Subcutaneous abdominal adipose tissue (tissue), 5 donors: ENCODE measurements around the gene RAD23A.
A peak's percentile ranks its signal among the peaks of the same experiment; 100 is the strongest.

Experiments
- H3K27ac ChIP-seq: one replicate; pipeline ENCODE4 v1.7.0; 2013; ENCODE audit warnings: low read depth, mild to moderate bottlenecking, inconsistent platforms, low read length, moderate library complexity
- H3K27me3 ChIP-seq, 5 donors: one replicate each; pipeline ENCODE4 v1.7.0; 2013; ENCODE audit warnings: low read length in 5 of 5, inconsistent platforms in 1 of 5; ENCODE audit not compliant: control insufficient read depth in 5 of 5, insufficient read depth in 4 of 5
- H3K36me3 ChIP-seq, 5 donors: one replicate each; pipeline ENCODE4 v1.7.0; 2013; ENCODE audit warnings: low read length in 5 of 5; ENCODE audit not compliant: control insufficient read depth in 5 of 5, insufficient read depth in 5 of 5
- H3K4me1 ChIP-seq, 5 donors: one replicate each; pipeline ENCODE4 v1.7.0; 2013; ENCODE audit warnings: low read length in 5 of 5, mild to moderate bottlenecking in 3 of 5, moderate library complexity in 1 of 5; ENCODE audit not compliant: control insufficient read depth in 5 of 5, insufficient read depth in 5 of 5
- H3K4me3 ChIP-seq, 5 donors: one replicate each; pipeline ENCODE4 v1.7.0; 2013; ENCODE audit warnings: low read length in 5 of 5, low read depth in 1 of 5
- H3K9ac ChIP-seq, 5 donors: one replicate each; pipeline ENCODE4 v1.7.0; 2013; ENCODE audit warnings: low read length in 5 of 5, mild to moderate bottlenecking in 4 of 5, moderate library complexity in 3 of 5
- H3K9me3 ChIP-seq, 5 donors: one replicate each; pipeline ENCODE4 v1.7.0; 2013; ENCODE audit warnings: low read length in 5 of 5; ENCODE audit not compliant: control insufficient read depth in 5 of 5
- donor health status: healthy.
- donor health status: healthy.
- donor health status: healthy.
- donor health status: healthy.
- donor health status: healthy.

RAD23A gene

GRCh38 chr19:12937093-12937926 is 8.4 kb upstream of the RAD23A start:
- H3K36me3 ChIP-seq: peaks cover 0 to 31% (median 24%) of the 10 kb centered on the region in 5 donors
- peak overlapping the region; percentile 86 for H3K27ac ChIP-seq
- H3K4me3 ChIP-seq: peak overlapping the region; percentile 64 to 99 (median 76)
- peaks cover 15 to 59% (median 49%) of the 10 kb centered on the region in 5 donors for H3K4me1 ChIP-seq
- no peaks in the 10 kb centered on the region for H3K9me3 ChIP-seq
- no peaks in the 10 kb centered on the region for H3K27me3 ChIP-seq
- H3K9ac ChIP-seq: peak overlapping the region in 4 of 5 donors; percentile 8 to 74 (median 57)

- Histone ChIP-seq H3K36me3 (peaks cover 0 to 37% (median 29%) of the 10 kb centered on the region in 5 donors), H3K27me3 (no peaks in the 10 kb centered on the region), H3K27ac (peak within 1 kb of the TSS; percentile 86), H3K4me1 (peaks cover 9 to 51% (median 41%) of the 10 kb centered on the region in 5 donors), H3K9me3 (no peaks in the 10 kb centered on the region), H3K9ac (peak within 1 kb of the TSS; percentile 81 to 98 (median 93)), H3K4me3 (peak within 1 kb of the TSS; percentile 76 to 99 (median 93))
Measured at GRCh38 chr19:12937927-12938778, 7.5 kb upstream of the RAD23A start, which contains the start of gene CALR. CALR (plus strand) TSS chr19:12938609; CDS start chr19:12938680, 71 bp downstream.

DNA sequence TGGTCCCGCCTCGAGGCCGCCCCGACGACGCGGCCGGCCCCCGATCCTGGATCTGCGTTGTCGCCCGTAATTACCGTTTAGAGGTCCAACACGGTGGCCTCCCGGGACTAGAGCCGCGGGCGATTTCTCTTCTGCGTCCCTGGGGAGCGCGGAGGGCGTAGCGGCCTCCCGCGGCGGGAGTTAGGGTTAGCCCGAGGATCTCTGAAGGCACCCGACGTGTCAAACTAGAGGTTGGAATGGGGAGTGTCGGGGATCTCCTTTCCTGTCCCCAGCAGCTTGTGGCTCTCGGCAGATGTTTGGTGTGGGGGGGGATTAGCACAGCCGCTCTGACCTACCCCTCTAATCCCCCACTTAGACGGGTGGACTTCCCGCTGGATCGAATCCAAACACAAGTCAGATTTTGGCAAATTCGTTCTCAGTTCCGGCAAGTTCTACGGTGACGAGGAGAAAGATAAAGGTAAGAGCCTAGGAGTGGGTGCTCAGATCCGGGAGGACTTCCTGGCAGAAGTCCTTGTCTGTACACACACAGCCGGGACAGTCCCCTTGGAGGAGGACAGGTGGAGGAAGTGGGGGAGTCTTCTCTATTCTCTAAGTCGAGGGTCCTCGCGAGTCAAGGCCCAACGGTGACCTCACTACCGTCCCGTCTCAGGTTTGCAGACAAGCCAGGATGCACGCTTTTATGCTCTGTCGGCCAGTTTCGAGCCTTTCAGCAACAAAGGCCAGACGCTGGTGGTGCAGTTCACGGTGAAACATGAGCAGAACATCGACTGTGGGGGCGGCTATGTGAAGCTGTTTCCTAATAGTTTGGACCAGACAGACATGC is 6.7 kb upstream of the RAD23A start:
- H3K4me1 ChIP-seq: peaks cover 7 to 45% (median 36%) of the 10 kb centered on the region in 5 donors
- H3K4me3 ChIP-seq: peak overlapping the region; percentile 76 to 99 (median 93)
- peak overlapping the region; percentile 86 for H3K27ac ChIP-seq
- peaks cover 0 to 45% (median 36%) of the 10 kb centered on the region in 5 donors for H3K36me3 ChIP-seq
- peak overlapping the region; percentile 81 to 98 (median 93) for H3K9ac ChIP-seq
- no peaks in the 10 kb centered on the region for H3K27me3 ChIP-seq
- no peaks in the 10 kb centered on the region for H3K9me3 ChIP-seq

DNA sequence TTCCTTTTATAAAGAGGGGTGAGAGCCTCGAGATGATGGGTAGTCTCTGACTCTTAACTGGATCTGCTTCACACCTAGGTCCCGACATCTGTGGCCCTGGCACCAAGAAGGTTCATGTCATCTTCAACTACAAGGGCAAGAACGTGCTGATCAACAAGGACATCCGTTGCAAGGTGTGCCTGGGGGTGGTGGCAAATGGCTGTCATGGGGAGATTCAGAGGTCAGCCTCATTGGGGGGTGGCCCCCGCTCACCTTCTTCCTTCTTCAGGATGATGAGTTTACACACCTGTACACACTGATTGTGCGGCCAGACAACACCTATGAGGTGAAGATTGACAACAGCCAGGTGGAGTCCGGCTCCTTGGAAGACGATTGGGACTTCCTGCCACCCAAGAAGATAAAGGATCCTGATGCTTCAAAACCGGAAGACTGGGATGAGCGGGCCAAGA is 5.7 kb upstream of the RAD23A start:
- H3K27ac ChIP-seq: peak overlapping the region; percentile 86
- H3K36me3 ChIP-seq: peaks cover 0 to 55% (median 41%) of the 10 kb centered on the region in 5 donors
- no peaks in the 10 kb centered on the region for H3K9me3 ChIP-seq

GRCh38 chr19:12940897-12941296 is 4.8 kb upstream of the RAD23A start:
- Histone ChIP-seq H3K36me3 (peaks cover 0 to 55% (median 41%) of the 10 kb centered on the region in 5 donors), H3K9me3 (no peaks in the 10 kb centered on the region), H3K4me1 (peaks cover 6 to 42% (median 35%) of the 10 kb centered on the region in 5 donors), H3K9ac (peak overlapping the region in 1 of 5 donors; percentile 98), H3K27me3 (no peaks in the 10 kb centered on the region), H3K27ac (peak overlapping the region; percentile 86), H3K4me3 (peak overlapping the region in 1 of 5 donors; percentile 93)

More for the DNA sequence above, 5.7 kb upstream of the RAD23A start:
- H3K9ac ChIP-seq: peak overlapping the region in 4 of 5 donors; percentile 29 to 98 (median 94)
- H3K4me3 ChIP-seq: peak overlapping the region in 4 of 5 donors; percentile 76 to 99 (median 92)
- H3K4me1 ChIP-seq: peaks cover 6 to 42% (median 35%) of the 10 kb centered on the region in 5 donors
- no peaks in the 10 kb centered on the region for H3K27me3 ChIP-seq

GRCh38 chr19:12943437-12944044 is 2.1 kb upstream of the RAD23A start:
- no peak overlapping the region for H3K9ac ChIP-seq
- H3K4me3 ChIP-seq: no peak overlapping the region
- peaks cover 0 to 66% (median 53%) of the 10 kb centered on the region in 5 donors for H3K36me3 ChIP-seq
- H3K27me3 ChIP-seq: no peaks in the 10 kb centered on the region
- H3K9me3 ChIP-seq: no peaks in the 10 kb centered on the region
- H3K27ac ChIP-seq: no peak overlapping the region
- H3K4me1 ChIP-seq: peaks cover 12 to 49% (median 39%) of the 10 kb centered on the region in 5 donors

DNA sequence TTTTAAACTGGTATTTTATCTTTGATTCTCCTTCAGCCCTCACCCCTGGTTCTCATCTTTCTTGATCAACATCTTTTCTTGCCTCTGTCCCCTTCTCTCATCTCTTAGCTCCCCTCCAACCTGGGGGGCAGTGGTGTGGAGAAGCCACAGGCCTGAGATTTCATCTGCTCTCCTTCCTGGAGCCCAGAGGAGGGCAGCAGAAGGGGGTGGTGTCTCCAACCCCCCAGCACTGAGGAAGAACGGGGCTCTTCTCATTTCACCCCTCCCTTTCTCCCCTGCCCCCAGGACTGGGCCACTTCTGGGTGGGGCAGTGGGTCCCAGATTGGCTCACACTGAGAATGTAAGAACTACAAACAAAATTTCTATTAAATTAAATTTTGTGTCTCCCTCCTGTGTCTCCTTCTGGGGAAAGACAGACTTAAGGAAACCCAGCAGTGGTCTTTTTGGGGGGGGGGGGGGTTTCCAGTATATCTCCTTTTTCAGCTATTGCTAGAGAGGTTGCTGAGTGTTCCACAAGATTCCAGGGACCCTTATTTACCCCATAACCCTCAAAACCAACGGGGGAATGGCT is 1.5 kb upstream of the RAD23A start:
- no peak overlapping the region for H3K4me3 ChIP-seq
- peaks cover 0 to 72% (median 59%) of the 10 kb centered on the region in 5 donors for H3K36me3 ChIP-seq
- H3K4me1 ChIP-seq: peaks cover 12 to 42% (median 35%) of the 10 kb centered on the region in 5 donors
- no peak overlapping the region for H3K9ac ChIP-seq
- H3K9me3 ChIP-seq: no peaks in the 10 kb centered on the region
- peak overlapping the region; percentile 85 for H3K27ac ChIP-seq
- H3K27me3 ChIP-seq: no peaks in the 10 kb centered on the region

DNA sequence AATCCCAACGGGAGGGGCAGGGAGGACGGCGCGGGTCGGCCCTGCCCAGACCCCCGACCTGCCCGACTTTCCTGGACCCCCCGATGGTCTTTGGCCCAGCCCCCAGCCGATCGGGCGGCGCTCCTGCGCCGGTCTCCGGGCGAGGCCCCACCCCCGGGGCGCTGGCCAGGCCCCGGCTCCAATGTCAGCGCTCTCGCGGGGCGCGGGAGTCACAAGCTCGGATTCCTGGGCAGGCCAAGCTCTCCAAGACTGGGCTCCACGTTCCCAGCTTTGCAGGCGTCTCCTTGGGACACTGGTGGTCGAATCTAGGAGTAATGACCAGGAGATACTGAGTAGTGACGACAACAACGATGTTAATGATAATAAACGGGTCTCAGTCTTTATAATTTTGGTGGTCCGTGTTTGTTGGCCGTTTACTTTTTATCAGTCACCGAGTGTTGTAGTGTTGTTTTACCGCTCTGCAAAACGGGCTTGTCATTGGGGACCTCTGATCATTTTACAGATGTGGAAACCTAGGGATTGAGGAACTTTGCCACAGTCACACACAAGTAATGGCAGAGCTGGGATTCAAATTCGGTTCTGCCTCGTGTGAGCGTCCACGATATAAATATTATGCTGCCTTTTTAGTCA is 545 bp downstream of the RAD23A start:
- H3K27ac ChIP-seq: peak overlapping the region; percentile 85
- H3K4me1 ChIP-seq: peaks cover 6 to 24% (median 21%) of the 10 kb centered on the region in 5 donors
- peak overlapping the region; percentile 79 to 96 (median 89) for H3K9ac ChIP-seq
- peak overlapping the region; percentile 73 to 85 (median 83) for H3K4me3 ChIP-seq
- H3K9me3 ChIP-seq: no peaks in the 10 kb centered on the region
- peaks cover 0 to 73% (median 63%) of the 10 kb centered on the region in 5 donors for H3K36me3 ChIP-seq
- H3K27me3 ChIP-seq: no peaks in the 10 kb centered on the region
